ENCODE data around the gene GABRR2.

- no peak for TF ChIP-seq CTCF (IDR thresholded peaks at IDR 0.05)
- no peak for TF ChIP-seq POLR2A (IDR thresholded peaks at IDR 0.05)
Observed at GRCh38 chr6:89308525-89309395, 6.3 kb downstream of the GABRR2 start.
